GM19351 (cell line): ENCODE results near the gene C21orf58.

Experiments used
- ATAC-seq: cut with Tn5 transposase; IDR thresholded peaks from one replicate; pipeline ENCODE4 v1.9.1; 2021; ENCODE audit warnings: mild to moderate bottlenecking, moderate library complexity; ENCODE audit not compliant: unreplicated experiment

The C21orf58 gene

DNA sequence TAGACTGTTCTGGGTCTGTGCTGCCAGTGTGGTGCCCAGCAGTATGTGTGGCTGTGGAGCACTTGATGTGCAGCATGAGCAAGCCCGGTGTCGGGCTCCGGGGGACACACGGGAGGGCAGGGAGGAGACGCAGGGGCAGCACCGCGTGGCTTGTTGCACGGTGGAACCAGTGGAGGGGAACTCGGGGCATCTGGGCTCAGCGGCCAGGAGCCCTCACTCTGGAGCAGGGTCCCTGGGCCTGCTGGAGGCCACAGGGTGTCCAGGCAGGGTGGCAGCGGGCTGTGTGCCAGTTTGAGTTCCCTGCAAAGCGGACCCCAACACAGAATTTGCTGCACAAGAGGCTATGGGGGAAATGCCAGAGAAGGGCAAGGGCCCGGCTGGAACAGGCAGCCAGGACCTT lies 30.8 kb upstream of the C21orf58 start:
- ATAC-seq, result no peak

DNA sequence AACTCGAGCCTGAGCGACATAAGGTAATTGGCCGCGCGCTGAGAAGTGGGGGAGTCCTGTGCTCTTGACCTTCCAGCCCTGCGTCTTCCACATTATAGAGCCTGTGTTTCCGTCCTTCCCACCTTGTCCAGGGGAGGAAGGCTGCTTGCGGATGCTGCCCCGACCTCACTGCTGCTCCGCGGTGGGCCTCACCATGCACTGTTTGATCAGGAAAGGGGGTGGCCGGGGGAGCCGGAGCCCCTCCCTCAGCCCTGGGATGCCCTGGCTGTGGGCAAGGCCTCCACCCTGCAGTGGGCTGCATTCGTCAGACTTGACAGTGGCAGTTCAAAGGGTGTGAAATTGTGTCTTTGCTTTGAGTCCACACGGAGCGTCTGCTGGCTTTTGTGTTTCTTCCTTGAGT lies 30.4 kb upstream of the C21orf58 start:
- no peak for ATAC-seq

DNA sequence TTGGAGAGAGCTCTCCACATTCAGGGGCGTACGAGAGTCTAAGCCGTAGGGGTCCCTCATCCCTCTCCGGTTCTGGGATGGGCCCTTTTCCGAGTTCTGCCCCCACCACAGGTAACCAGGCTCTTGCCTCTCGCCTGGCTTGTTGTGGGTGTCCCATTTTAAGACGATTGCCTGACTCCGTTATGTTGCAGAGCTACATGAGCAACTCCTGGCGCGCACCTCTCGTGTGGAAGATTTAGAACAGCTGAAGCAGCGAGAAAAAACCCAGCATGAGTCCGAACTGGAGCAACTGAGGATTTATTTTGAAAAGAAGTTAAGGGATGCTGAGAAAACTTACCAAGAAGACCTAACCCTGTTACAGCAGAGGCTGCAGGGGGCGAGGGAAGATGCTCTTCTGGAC lies 29.2 kb upstream of the C21orf58 start:
- ATAC-seq, result no peak

DNA sequence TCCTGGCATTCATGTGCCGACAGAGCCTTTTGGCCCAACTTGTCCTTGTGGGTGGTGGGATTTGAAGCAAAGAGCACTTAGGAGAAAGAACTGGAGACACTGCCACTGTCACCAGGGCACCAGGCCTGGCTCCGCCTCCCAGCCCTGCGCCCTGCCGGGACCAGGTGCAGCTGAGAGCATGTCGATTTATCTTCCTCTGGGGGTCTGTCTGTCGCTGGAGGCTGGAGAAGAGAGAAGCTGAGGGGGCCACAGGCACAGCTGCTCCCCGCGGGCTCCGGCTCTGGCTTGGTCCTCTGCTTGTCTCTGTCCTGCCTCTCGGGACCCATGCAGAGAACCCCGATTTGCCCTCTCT lies 28.5 kb upstream of the C21orf58 start:
- no peak for ATAC-seq

DNA sequence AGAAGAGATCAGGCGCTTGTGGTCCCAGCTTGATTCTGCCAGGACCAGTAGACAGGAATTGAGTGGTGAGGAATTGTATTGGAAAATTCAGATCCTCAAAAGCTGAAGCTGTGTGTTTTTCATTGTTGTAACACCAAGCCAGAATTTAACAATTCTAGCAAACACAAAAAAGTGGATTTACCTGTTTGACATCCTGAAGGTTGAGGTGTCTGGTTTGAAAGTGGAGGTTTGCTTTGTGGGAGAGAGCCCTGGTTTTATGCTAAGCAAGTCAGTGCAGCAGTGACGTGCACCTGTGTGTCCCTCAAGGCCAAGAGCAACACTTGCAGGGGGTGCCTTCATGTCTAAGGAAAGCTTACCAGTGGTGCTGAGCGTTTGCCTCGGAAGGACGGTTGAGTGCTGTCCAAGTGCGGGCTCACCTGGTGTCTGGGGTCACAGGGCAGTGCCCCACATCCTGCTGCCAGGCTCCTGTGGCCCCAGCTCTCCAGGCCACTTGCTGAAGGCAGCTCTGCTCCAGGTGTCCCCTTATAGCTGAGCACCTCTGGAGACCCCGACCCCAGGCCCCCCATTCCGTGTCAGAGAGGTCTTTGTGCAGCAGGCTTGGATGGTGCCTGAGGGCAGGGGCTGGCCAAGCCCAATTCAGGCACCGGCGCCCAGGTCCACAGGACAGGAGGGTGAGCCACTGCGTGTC lies 27.9 kb upstream of the C21orf58 start:
- no peak for ATAC-seq

DNA sequence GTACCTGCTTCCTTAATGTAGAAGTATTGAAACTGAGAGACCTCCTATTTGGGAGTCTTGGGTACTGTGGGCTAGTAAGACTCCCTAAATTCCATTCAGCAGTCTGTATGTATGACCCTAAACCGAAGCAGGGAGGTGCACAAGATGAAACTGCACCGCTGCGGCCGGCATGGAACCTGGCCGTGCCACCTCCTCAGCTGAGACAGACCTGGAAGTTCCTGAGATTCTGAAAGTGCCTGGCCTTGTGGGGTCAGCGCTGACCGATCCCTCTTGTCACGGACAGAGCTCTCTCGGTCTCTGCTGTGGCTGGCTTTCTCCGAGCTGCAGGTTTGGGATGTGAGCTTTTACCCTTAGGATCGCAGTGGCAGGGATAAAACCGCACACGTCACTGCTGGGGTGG lies 27.3 kb upstream of the C21orf58 start:
- ATAC-seq, result no peak

DNA sequence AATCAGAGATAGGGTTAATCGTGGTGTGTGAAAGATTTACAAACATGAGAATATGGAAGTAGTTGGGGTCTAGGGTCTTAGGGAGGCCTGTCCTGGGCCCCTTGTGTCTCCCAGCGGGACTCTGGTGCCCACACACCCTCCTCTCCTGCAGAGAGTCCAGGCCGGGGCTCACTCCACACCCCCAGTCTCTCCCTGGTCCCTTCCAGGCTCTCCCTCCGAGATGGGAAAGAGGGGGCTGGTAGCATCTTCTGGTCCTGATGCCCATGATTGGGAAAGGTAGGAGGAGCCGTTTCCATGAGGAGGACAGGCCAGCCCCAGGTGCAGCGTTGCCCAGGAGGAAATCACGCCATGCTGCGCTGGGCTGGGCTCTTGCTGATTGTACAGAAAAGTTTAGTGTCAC lies 26.9 kb upstream of the C21orf58 start:
- no peak for ATAC-seq

DNA sequence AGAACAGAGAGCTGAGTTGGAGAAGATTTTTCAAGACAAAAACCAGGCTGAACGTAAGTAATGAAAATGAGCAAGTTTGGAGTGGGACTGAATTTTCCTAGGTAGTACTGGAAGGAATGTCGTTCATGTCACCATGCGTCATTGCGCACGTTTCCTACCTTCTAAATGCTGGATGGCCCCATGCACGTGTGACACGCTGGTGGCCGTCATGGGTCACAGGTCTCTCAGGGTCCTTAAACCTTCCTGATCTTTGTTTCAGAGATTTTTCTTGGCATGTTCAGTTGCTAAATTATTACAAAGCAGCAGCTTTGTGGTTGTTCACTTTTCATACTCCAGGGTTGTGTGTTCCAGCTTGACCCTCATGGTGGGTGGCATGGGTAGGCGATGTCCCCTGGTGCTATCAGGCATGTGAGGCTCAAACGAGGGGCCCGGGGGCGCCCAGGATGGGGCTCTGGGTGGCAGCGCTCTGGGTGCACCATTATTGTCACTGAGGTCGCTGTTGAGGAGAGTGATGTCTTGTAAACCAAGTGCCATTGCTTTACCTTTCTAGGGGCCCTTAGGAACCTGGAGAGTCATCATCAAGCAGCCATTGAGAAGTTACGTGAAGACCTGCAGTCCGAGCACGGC lies 25.6 kb upstream of the C21orf58 start:
- ATAC-seq, result no peak

DNA sequence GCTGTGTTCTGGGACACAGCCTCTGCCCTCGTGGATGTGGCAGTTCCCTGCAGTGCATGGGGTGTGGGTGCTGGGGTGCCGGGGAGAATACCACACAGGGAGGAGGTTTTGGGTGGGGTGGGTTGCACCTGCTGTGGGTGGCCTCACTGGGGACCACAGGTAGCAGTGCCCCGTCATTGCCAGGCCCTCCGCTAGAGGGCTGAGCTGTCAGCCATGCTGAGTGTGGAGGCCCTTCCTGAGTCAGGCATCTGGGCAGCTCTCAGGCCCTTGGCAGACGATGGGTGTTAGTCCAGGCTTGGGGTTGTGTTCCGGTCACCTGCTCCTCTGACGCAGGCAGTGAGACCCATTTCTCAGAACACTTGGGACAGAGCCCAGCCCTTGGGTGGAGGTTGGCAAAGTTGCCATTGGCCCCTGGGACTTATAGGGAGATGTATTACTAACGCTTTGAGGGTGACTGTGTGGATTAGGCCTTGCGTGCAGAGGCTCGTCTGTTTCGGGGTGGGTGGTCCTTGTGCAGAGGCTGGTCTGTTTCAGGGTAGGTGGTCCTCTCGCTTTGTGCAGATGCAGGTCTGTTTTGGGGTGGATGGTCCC lies 24.2 kb upstream of the C21orf58 start:
- ATAC-seq, result no peak

DNA sequence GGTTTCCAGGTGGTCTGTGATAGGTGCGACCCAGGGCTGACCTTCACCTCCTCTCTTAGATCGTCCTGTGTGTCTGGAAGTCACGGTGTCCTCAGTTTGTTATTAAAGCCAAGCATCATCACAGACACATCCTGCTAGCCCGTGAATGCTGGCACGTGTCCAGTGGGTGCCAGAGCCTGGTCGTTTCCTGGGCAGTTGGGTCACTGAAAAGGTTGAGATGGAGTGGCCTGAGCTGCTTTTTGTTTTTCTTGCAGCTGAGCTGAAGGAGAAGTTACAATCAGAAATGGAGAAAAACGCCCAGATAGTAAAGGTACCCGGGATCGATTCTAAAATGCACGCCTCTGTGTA lies 23.5 kb upstream of the C21orf58 start:
- ATAC-seq, result no peak

DNA sequence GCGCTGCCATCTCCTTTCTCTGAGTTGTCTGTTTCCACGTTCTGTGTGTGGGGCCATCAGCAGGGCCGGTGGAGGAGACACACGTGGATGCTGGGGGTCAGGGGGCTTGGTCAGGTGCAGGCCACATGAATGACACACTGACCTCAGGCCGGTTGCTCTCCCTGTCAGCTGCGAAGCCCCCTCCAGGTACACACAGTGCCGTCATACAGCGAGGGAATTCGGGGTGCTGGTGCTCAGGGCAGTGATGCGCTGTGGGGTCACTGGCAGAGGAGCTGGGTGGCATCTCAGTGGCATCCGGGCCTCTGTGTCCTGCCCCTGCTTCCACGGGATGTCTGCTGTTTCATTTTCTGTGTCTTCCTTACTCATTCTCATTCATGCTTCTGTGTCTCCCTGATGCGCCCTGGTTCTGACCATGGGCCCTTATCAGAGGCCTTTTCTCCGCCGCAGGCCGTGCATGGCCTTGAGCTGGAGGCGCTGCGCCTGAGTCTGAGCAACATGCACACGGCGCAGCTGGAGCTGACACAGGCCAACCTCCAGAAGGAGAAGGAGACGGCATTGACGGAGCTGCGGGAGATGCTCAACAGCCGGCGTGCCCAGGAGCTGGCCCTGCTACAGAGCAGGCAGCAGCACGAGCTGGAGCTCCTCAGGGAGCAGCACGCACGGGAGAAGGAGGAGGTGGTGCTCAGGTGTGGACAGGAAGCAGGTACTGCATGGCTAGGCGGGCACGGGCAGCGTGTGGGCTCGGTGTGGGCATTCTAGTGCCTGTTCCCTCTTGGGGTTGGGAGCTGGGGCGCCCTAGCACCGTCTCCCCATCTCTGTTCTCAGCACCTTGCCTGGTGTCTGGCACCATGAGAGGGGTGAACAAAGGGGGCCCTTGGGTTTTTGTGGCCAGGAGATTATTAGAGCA lies 22.9 kb upstream of the C21orf58 start:
- ATAC-seq, result no peak

DNA sequence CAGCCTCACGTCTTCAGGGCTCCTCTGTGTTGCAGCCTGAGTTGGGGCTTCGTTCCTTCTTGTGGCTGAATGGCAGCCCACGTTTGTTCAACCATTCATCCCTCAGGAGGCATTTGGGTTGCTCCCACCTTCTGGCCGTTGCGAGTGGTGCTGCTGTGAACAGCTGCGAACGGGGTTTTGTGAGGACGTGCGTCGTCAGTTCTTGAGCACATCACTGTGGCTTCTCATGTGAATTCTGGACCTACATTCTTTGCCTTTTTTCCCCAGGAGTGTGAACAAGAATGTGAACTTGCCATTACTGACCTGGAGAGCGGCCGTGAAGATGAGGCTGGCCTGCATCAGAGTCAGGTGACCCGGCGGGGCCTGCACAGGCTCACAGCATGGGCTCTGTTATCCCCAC lies 22.2 kb upstream of the C21orf58 start:
- no peak for ATAC-seq

DNA sequence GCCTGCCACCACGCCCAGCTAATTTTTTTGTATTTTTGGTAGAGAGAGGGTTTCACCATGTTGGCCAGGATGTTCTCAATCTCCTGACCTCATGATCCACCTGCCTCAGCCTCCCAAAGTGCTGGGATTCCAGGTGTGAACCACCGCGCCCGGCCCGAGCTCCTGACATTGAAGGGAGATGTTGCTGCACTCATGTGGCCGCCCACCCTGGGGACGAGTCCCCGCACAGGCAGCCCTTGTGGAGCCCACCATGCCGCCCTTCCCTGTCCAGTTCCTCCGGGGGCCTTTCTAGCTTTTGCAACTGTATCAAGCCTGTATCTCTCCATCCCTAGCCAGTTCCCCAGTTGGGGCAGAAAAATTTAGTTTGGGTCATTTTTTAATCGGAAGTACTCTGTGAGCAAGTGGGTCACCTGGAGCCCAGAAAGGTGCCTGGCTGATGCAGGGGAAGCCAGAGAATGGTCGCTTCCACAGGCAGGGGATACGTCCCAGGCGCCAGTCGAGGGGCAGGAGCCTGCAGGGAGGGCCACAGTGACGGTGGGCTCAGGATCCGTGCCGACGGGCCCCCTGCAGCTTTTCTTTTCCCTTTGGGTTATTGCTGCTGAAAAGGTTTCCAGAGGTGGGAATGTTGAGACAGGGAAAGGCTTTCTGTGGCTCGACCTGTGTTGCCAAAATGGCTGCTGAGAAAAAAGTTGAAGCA lies 20.7 kb upstream of the C21orf58 start:
- ATAC-seq, result no peak

DNA sequence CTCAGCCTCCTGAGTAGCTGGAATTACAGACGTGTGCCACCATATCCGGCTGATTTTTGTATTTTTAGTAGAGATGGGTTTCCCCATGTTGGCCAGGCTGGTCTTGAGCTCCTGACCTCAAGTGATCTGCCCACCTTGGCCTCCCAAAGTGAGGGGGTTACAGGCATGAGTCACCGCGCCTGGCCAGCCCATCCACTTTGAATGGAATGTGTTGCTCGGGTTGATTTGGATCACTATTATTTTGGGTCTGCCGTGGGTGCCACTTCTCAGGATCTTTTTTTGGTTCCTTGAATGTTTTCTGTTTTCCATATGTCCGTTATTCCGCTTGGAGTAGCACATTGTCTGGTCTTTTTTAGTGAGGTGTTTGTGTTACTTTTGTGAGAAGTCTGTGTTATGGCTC lies 17.3 kb upstream of the C21orf58 start:
- ATAC-seq, result no peak

DNA sequence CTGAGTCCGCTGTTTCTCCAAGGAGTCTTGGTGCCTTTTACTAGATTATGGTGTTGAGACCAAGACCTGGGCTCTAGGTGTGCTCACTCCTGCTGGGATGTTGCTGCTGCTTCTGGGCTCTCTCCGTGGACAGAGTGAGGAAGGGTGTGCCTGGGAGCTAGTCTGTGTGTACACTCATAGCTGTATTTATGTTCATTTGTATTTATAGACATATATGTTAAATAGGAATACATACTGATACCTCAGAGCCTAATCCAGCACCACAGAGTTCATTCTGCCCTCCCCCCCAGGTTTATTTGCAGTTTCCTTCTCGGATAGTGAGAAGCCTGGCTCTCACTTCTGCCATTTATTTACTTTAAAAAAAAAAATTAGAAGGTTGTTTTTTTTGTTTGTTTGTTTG lies 12.9 kb upstream of the C21orf58 start:
- ATAC-seq, result no peak

DNA sequence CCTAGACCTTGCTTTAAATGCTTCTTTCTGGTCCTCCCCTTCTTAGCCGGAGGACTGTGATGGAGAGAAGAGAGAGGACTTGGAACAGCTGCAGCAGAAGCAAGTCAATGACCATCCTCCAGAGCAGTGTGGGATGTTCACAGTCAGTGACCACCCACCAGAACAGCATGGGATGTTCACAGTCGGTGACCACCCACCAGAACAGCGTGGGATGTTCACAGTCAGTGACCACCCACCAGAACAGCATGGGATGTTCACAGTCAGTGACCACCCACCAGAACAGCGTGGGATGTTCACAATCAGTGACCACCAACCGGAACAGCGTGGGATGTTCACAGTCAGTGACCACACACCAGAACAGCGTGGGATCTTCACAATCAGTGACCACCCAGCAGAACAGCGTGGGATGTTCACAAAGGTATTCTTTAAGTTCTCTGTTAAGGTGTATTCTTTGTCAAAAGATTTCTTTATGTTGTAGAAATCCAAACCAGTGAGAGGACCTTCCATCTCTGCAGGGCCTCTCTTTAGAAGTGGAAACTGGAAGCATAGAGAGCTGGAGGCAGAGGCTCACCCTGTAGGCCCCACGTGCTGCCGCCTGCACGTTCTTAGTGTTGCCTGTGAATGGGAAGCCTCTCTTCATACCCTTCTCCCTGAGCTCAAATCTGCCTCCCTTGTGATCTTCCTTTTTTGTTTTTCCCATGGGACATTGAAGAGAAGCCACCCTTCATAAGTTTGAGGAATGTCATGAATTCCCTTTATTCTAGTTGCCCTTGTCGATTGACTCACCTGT lies 10.9 kb upstream of the C21orf58 start:
- no peak for ATAC-seq

DNA sequence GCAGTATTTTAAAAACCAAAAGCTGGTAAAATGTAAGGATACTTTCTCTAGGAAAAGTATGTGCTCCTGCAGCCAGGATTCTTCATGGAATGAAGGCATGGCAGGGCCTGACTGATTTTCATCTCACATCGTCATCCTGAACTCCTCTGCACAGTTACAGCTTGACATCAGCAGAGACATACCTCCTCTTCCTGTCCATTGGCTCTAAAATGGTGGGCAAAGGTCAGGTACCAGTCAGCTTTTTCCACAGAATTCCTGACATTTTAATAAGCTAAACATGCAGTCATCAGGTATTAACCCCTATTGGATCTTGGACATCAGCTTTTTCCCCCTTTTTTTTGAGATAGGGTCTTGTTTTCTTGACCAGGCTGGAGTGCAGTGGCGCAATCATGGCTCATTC lies 6.1 kb upstream of the C21orf58 start:
- no peak for ATAC-seq

DNA sequence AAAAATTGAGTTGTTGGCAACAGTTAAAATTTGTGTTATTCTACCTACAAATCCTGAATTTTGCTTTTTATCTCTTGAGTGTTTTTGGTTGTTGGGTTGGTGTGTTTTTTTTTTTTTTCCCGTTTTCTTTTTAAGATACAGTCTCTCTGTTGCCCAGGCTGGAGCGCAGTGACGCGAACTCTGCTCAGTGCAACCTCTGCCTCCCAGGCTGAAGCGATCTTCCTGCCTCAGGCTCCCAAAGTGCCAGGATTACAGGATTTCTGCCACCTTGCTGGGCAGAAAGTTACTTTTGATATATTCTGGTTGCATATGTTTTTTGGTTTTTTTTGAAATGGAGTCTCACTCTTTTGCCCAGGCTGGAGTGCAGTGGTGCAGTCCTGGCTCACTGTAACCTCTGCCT lies 4.5 kb upstream of the C21orf58 start:
- no peak for ATAC-seq

DNA sequence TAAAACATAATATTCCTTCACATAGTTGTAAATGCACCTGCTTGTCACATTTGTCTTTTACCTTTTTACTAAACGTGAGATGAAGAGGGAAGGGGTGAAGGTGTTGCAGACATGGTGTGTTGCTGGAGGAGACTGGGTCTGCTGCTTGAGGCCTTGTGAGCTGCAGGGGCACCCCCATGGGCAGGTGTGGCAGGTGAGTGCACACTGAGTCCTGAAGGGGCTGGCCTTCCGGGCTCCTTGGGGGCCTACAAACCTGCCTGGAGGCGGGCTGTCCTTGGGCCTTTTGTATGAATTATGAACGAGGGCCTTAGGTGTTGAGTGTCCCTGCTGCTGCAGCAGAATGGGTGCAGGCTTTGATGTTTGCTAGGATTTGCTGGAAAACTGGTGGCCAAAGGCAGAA lies 4.0 kb upstream of the C21orf58 start:
- ATAC-seq, result no peak

DNA sequence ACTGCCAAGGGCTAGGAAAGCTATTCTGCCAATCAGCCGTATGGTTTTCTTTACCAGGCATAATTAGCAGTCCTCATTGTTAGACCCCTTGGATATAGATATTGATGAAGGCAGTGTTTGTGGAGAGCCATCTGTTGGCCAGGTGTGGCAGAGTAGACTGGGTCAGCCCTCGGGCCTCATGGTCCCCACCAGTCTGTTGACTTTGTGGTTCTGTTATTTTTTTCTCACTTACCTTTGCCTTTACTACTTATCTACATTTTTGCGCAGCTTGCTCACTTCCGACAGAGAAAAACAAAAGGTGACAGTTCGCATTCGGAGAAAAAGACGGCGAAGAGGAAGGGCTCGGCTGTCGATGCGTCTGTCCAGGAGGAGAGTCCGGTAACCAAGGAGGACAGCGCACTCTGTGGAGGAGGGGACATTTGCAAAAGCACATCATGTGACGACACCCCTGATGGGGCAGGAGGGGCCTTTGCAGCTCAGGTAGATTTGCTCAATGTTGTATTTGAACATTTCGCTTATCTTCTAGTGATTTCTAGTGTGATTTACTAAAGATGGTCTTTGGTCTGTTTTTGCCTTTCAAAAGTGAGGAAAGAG lies 2.5 kb upstream of the C21orf58 start:
- no peak for ATAC-seq
